ENCODE data around the gene IL36A. TPM values are rescaled to one million over a fixed set of nuclear protein-coding genes. Genes with fewer than 3 reads are reported as not detected.

Gene IL36A
- total RNA-seq, 1 experiment from 2014 or later: not detected

GRCh38 chr2:113050921-113051895 is 45.9 kb downstream of the IL36A start:
- Mint-ChIP-seq H3K4me1 (ENCODE audit: low read depth, unreplicated experiment) (peaks cover 11% of the 10 kb centered on the region), H3K27me3 (ENCODE audit: unreplicated experiment) (no peaks in the 10 kb centered on the region), H3K36me3 (ENCODE audit: insufficient read depth, unreplicated experiment) (no peaks in the 10 kb centered on the region), H3K4me3 (ENCODE audit: low read depth, unreplicated experiment) (no peak overlapping the region), H3K27ac (ENCODE audit: unreplicated experiment) (no peak overlapping the region), H3K9me3 (ENCODE audit: low read depth, unreplicated experiment) (peaks cover 12% of the 10 kb centered on the region)
- intact Hi-C loops (cut with micrococcal nuclease; ENCODE audit: unreplicated experiment): no loop called here
- no peak for DNase-seq
- no peak for TF ChIP-seq CTCF (IDR thresholded peaks at IDR 0.05; ENCODE audit: unreplicated experiment)
- CTCF ChIA-PET: interaction anchor here (0.7 kb wide), 1 partner anchor 168 kb away, joined by 3 read pairs; no protein-coding TSS in a partner anchor
- BruUV-seq (replicated peaks): no TSS peak

- BruUV-seq (replicated peaks): no TSS peak
- peaks cover 14% of the 10 kb centered on the region for H3K9me3 Mint-ChIP-seq (ENCODE audit: low read depth, unreplicated experiment)
These were observed 47.2 kb downstream of the IL36A start, which contains the start of gene IL36B for GRCh38 chr2:113052396-113052917. TSS of gene IL36B (minus strand) at chr2:113052867.

GRCh38 chr2:113053666-113054065 is 48.4 kb downstream of the IL36A start:
- Mint-ChIP-seq H3K27ac (ENCODE audit: unreplicated experiment) (no peak overlapping the region), H3K36me3 (ENCODE audit: insufficient read depth, unreplicated experiment) (no peaks in the 10 kb centered on the region), H3K4me1 (ENCODE audit: low read depth, unreplicated experiment) (peaks cover 20% of the 10 kb centered on the region), H3K9me3 (ENCODE audit: low read depth, unreplicated experiment) (peaks cover 11% of the 10 kb centered on the region), H3K4me3 (ENCODE audit: low read depth, unreplicated experiment) (no peak overlapping the region), H3K27me3 (ENCODE audit: unreplicated experiment) (no peaks in the 10 kb centered on the region)
- DNase-seq: no peak
- intact Hi-C loops (cut with micrococcal nuclease; ENCODE audit: unreplicated experiment): no loop called here
- BruUV-seq (replicated peaks): no TSS peak
- CTCF ChIA-PET: no interaction called here
- no peak for TF ChIP-seq CTCF (IDR thresholded peaks at IDR 0.05; ENCODE audit: unreplicated experiment)

More at GRCh38 chr2:113052396-113052917, 47.2 kb downstream of the IL36A start, which contains the start of gene IL36B:
- CTCF ChIA-PET: no interaction called here
- Mint-ChIP-seq H3K4me3 (ENCODE audit: low read depth, unreplicated experiment) (no peak within 1 kb of the TSS), H3K4me1 (ENCODE audit: low read depth, unreplicated experiment) (peaks cover 11% of the 10 kb centered on the region), H3K27me3 (ENCODE audit: unreplicated experiment) (no peaks in the 10 kb centered on the region), H3K36me3 (ENCODE audit: insufficient read depth, unreplicated experiment) (no peaks in the 10 kb centered on the region), H3K27ac (ENCODE audit: unreplicated experiment) (no peak within 1 kb of the TSS)
- intact Hi-C loops (cut with micrococcal nuclease; ENCODE audit: unreplicated experiment): no loop called here
- DNase-seq: no peak
- no peak for TF ChIP-seq CTCF (IDR thresholded peaks at IDR 0.05; ENCODE audit: unreplicated experiment)

- H3K27ac Mint-ChIP-seq (ENCODE audit: unreplicated experiment): no peak overlapping the region
- CTCF ChIA-PET: no interaction called here
- DNase-seq: no peak
- H3K4me1 Mint-ChIP-seq (ENCODE audit: low read depth, unreplicated experiment): peaks cover 23% of the 10 kb centered on the region
- H3K4me3 Mint-ChIP-seq (ENCODE audit: low read depth, unreplicated experiment): no peak overlapping the region
- TF ChIP-seq CTCF (IDR thresholded peaks at IDR 0.05; ENCODE audit: unreplicated experiment): no peak
- H3K36me3 Mint-ChIP-seq (ENCODE audit: insufficient read depth, unreplicated experiment): no peaks in the 10 kb centered on the region
- intact Hi-C loops (cut with micrococcal nuclease; ENCODE audit: unreplicated experiment): no loop called here
- peaks cover 11% of the 10 kb centered on the region for H3K9me3 Mint-ChIP-seq (ENCODE audit: low read depth, unreplicated experiment)
- BruUV-seq (replicated peaks): no TSS peak
- H3K27me3 Mint-ChIP-seq (ENCODE audit: unreplicated experiment): no peaks in the 10 kb centered on the region
These were observed 48.8 kb downstream of the IL36A start for GRCh38 chr2:113054066-113054465.
